ENCODE results near the gene KIF1B. TPM values are rescaled to one million over a fixed set of nuclear protein-coding genes. Genes with fewer than 3 reads are reported as not detected.

The KIF1B gene
- total RNA-seq, 4 donors from 2014 or later, result 63.1 to 83.8 (median 71.2) TPM

DNA sequence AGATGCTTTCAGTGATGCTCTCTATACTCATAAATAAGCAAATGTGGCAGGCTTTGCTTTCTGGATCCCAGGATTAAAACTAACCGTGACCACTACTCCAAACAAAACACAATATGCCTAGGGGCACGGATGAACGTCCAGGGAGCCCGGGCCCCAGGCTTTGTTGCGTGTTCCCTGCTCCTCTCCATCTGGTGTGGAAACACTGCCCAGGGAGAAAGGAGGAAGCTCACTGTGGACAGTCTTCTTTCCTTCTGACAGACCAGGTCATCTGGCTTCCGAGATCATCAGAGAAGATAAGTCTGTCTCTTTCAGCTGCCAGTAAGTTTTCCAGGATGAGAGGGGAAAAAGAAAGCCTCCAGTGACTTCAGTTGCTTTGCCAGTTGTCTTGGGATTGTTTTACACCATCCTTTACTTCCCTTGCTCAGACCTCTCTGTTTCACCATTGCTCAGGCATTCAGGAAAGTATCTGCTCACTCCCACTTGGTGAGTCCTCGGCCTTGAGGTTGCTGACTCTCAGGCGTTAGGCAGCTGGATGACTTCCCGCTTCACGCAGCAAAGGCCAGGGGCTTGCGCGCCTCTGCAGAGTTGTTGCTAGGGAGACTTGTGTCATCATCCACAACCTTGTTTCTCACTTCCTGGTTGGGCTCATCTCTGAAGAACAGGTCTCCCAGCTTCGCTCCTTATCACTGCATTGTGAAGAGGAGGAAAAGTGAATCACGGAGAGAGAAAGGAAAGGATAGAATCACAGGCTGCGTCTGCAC, 167.9 kb downstream of the KIF1B start:
- Histone ChIP-seq H3K9me3 (no peaks in the 10 kb centered on the region), H3K4me3 (no peak overlapping the region), H3K36me3 (peaks cover 0 to 71% of the 10 kb centered on the region in 2 donors), H3K4me1 (peaks cover 0 to 22% (median 0%) of the 10 kb centered on the region in 3 donors), H3K27me3 (no peaks in the 10 kb centered on the region), H3K27ac (peak overlapping the region; percentile 11 to 80 (median 74))
- TF ChIP-seq POLR2AphosphoS5 (IDR thresholded peaks at IDR 0.05), result no peak
- TF ChIP-seq, protein P1, sequence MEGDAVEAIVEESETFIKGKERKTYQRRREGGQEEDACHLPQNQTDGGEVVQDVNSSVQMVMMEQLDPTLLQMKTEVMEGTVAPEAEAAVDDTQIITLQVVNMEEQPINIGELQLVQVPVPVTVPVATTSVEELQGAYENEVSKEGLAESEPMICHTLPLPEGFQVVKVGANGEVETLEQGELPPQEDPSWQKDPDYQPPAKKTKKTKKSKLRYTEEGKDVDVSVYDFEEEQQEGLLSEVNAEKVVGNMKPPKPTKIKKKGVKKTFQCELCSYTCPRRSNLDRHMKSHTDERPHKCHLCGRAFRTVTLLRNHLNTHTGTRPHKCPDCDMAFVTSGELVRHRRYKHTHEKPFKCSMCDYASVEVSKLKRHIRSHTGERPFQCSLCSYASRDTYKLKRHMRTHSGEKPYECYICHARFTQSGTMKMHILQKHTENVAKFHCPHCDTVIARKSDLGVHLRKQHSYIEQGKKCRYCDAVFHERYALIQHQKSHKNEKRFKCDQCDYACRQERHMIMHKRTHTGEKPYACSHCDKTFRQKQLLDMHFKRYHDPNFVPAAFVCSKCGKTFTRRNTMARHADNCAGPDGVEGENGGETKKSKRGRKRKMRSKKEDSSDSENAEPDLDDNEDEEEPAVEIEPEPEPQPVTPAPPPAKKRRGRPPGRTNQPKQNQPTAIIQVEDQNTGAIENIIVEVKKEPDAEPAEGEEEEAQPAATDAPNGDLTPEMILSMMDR (IDR thresholded peaks at IDR 0.05), result no peak
- no peak for TF ChIP-seq POLR2A (IDR thresholded peaks at IDR 0.05)
- no peak for TF ChIP-seq EP300 (IDR thresholded peaks at IDR 0.05)
- 72 to 80% methylated on average over 3 to 10 of the region's 15 CpGs for WGBS, 2 donors (ENCODE audit: low coverage in 1 of 2)
- peak; percentile 45 for ATAC-seq

DNA sequence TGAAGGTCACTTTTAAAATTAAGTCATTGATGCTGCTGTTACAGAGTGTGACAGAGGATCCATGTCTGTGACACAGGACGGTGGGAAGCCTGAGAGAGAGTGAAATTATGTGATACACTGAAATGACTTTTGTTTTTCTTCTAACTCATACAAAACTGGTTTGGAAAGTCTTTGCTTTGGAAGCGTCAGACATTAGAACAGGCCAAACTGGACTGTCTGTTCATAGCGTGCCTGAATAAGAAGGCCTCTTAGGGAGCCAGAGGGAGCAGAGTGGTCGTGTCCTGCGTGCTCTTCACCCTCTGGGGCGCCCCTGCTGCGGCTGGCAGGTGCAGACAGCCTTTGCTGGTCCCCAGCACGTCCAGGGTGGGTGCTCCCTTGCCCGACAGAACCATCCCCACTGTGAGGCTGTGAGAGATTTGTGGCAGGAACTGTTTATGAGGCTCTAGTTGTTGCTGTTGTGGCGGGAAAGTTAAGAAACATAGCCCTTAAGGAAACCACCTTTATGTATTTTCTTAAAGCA, 168.8 kb downstream of the KIF1B start:
- H3K27ac ChIP-seq, result peak overlapping the region in 2 of 4 donors; percentile 1 to 24

DNA sequence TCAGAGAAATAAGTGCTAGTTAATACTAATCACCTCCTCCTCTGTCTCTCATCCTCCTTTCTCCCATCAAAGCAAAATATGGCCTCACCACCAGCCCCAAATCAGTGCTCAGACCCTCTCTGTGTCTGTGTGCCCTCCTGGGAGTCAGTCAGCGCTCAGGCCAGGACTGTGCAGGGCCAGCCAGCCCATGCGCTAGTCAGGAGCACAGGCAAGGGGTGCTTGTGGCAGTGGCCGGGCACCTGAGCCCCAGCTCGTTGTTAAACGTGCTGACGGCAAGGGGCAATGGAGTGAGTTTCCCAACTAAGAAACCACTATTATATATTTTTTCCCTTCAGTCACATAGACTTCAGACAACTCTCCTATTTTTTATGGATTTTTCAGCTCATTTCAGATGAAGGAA, 169.3 kb downstream of the KIF1B start:
- ATAC-seq, result no peak
- TF ChIP-seq EP300 (IDR thresholded peaks at IDR 0.05) (no peak), POLR2AphosphoS5 (IDR thresholded peaks at IDR 0.05) (no peak), POLR2A (IDR thresholded peaks at IDR 0.05) (no peak)
- TF ChIP-seq, protein P1 (IDR thresholded peaks at IDR 0.05), result no peak
- H3K27me3 ChIP-seq, result no peaks in the 10 kb centered on the region
- 97% methylated on average over 6 of the region's 6 CpGs; no CpG with 5 or more reads in 1 of the 2 donors for WGBS, 2 donors (ENCODE audit: low coverage in 1 of 2)
- peak overlapping the region in 2 of 4 donors; percentile 1 to 24 for H3K27ac ChIP-seq
- H3K36me3 ChIP-seq, result peaks cover 0 to 57% of the 10 kb centered on the region in 2 donors
- no peaks in the 10 kb centered on the region for H3K9me3 ChIP-seq
- H3K4me3 ChIP-seq, result no peak overlapping the region
- peaks cover 0 to 22% (median 0%) of the 10 kb centered on the region in 3 donors for H3K4me1 ChIP-seq

More for the DNA sequence above, 168.8 kb downstream of the KIF1B start:
- no peak for ATAC-seq
- no peaks in the 10 kb centered on the region for H3K9me3 ChIP-seq
- H3K36me3 ChIP-seq, result peaks cover 0 to 62% of the 10 kb centered on the region in 2 donors
- TF ChIP-seq EP300 (IDR thresholded peaks at IDR 0.05) (no peak), POLR2A (IDR thresholded peaks at IDR 0.05) (no peak), POLR2AphosphoS5 (IDR thresholded peaks at IDR 0.05) (no peak)
- TF ChIP-seq, protein P1 (IDR thresholded peaks at IDR 0.05), result no peak
- H3K4me1 ChIP-seq, result peaks cover 0 to 22% (median 0%) of the 10 kb centered on the region in 3 donors
- H3K27me3 ChIP-seq, result no peaks in the 10 kb centered on the region
- 82 to 83% methylated on average over 2 to 9 of the region's 10 CpGs for WGBS, 2 donors (ENCODE audit: low coverage in 1 of 2)
- no peak overlapping the region for H3K4me3 ChIP-seq

DNA sequence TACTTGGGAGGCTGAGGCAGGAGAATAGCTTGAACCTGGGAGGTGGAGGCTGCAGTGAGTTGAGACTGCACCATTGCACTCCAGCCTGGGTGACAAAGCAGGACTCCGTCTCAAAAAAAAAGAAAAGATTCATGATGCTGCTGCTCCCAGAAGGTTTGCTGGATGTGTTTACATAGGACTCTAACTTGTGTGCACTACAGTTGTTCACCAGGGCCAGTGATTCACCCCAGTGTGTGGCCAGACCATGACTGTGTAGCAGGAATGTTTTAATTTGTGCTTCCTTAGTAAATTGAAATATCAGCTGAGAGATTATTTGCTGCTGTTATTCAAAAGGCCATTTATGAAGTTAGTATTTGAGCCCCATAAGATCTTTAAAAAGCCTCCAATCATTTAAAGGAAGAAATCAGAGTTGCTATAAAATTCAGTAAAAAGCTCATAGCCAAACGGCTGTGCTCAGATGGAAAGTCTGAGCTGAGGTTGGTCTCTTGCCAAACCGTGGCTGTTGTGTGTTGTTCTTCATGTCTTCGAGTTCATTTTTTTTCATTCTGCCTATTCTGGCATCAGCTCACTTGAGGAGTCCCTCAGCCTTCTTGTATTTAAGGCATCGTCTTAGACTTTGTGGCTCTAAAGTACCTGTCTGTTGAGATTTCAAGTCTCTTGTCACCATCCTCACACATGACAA, 170.4 kb downstream of the KIF1B start:
- peak overlapping the region in 2 of 4 donors; percentile 29 to 41 for H3K27ac ChIP-seq
- ATAC-seq, result peak; percentile 42
- H3K4me3 ChIP-seq, result no peak overlapping the region
- H3K36me3 ChIP-seq, result peaks cover 0 to 47% of the 10 kb centered on the region in 2 donors
- TF ChIP-seq, protein P1 (IDR thresholded peaks at IDR 0.05), result no peak
- no peak for TF ChIP-seq POLR2A (IDR thresholded peaks at IDR 0.05)
- no peak for TF ChIP-seq EP300 (IDR thresholded peaks at IDR 0.05)
- no peak for TF ChIP-seq POLR2AphosphoS5 (IDR thresholded peaks at IDR 0.05)
- peaks cover 0 to 22% (median 0%) of the 10 kb centered on the region in 3 donors for H3K4me1 ChIP-seq
- H3K27me3 ChIP-seq, result no peaks in the 10 kb centered on the region
- no peaks in the 10 kb centered on the region for H3K9me3 ChIP-seq
- WGBS, 2 donors (ENCODE audit: low coverage in 1 of 2), result 23 to 26% methylated on average over 5 of the region's 5 CpGs

Data from gastroesophageal sphincter (tissue), 4 donors.